ENCODE data around the gene ADAM10. TPM values are rescaled to one million over a fixed set of nuclear protein-coding genes. Genes with fewer than 3 reads are reported as not detected.

ADAM10 gene
- total RNA-seq, 1 donor from 2014 or later: 125 TPM

- no peaks in the 10 kb centered on the region for H3K27me3 Mint-ChIP-seq (ENCODE audit: low read depth)
- no peak overlapping the region for H3K27ac Mint-ChIP-seq (ENCODE audit: unreplicated experiment)
- no peaks in the 10 kb centered on the region for H3K9me3 Mint-ChIP-seq
- H3K4me3 Mint-ChIP-seq: no peak overlapping the region
- no peaks in the 10 kb centered on the region for H3K36me3 Mint-ChIP-seq (ENCODE audit: low read depth)
- no peak for TF ChIP-seq CTCF (conservative IDR thresholded peaks at IDR 0.05)
- peaks cover 7% of the 10 kb centered on the region for H3K4me1 Mint-ChIP-seq
- DNase-seq (ENCODE audit: low read depth, low spot score): no peak
These were observed 72.1 kb downstream of the ADAM10 start for GRCh38 chr15:58677426-58677825.

- H3K9me3 Mint-ChIP-seq: no peaks in the 10 kb centered on the region
- H3K4me1 Mint-ChIP-seq: peaks cover 11% of the 10 kb centered on the region
- no peak for DNase-seq (ENCODE audit: low read depth, low spot score)
- H3K27me3 Mint-ChIP-seq (ENCODE audit: low read depth): no peaks in the 10 kb centered on the region
- no peak overlapping the region for H3K27ac Mint-ChIP-seq (ENCODE audit: unreplicated experiment)
- H3K36me3 Mint-ChIP-seq (ENCODE audit: low read depth): no peaks in the 10 kb centered on the region
- no peak for TF ChIP-seq CTCF (conservative IDR thresholded peaks at IDR 0.05)
- no peak overlapping the region for H3K4me3 Mint-ChIP-seq
These were observed 72.7 kb downstream of the ADAM10 start for GRCh38 chr15:58676766-58677165.

- Mint-ChIP-seq H3K27ac (ENCODE audit: unreplicated experiment) (no peak overlapping the region), H3K4me3 (no peak overlapping the region), H3K36me3 (ENCODE audit: low read depth) (no peaks in the 10 kb centered on the region), H3K27me3 (ENCODE audit: low read depth) (no peaks in the 10 kb centered on the region), H3K9me3 (no peaks in the 10 kb centered on the region), H3K4me1 (peaks cover 39% of the 10 kb centered on the region)
- no peak for DNase-seq (ENCODE audit: low read depth, low spot score)
- no peak for TF ChIP-seq CTCF (conservative IDR thresholded peaks at IDR 0.05)
These were observed 78.3 kb downstream of the ADAM10 start for GRCh38 chr15:58671186-58671585.

GRCh38 chr15:58669108-58669507 lies 80.4 kb downstream of the ADAM10 start:
- no peak overlapping the region for H3K4me3 Mint-ChIP-seq
- no peaks in the 10 kb centered on the region for H3K9me3 Mint-ChIP-seq
- no peaks in the 10 kb centered on the region for H3K27me3 Mint-ChIP-seq (ENCODE audit: low read depth)
- no peak for DNase-seq (ENCODE audit: low read depth, low spot score)
- no peak overlapping the region for H3K27ac Mint-ChIP-seq (ENCODE audit: unreplicated experiment)
- peaks cover 44% of the 10 kb centered on the region for H3K4me1 Mint-ChIP-seq
- peaks cover 9% of the 10 kb centered on the region for H3K36me3 Mint-ChIP-seq (ENCODE audit: low read depth)
- no peak for TF ChIP-seq CTCF (conservative IDR thresholded peaks at IDR 0.05)

- Mint-ChIP-seq H3K4me3 (peak overlapping the region; percentile 20), H3K27ac (ENCODE audit: unreplicated experiment) (peak overlapping the region; percentile 76), H3K27me3 (ENCODE audit: low read depth) (no peaks in the 10 kb centered on the region), H3K36me3 (ENCODE audit: low read depth) (peaks cover 16% of the 10 kb centered on the region), H3K9me3 (no peaks in the 10 kb centered on the region), H3K4me1 (peaks cover 33% of the 10 kb centered on the region)
- no peak for TF ChIP-seq CTCF (conservative IDR thresholded peaks at IDR 0.05)
- no peak for DNase-seq (ENCODE audit: low read depth, low spot score)
These were observed 82.5 kb downstream of the ADAM10 start for GRCh38 chr15:58666957-58667356.

- H3K36me3 Mint-ChIP-seq (ENCODE audit: low read depth): peaks cover 22% of the 10 kb centered on the region
- H3K27me3 Mint-ChIP-seq (ENCODE audit: low read depth): no peaks in the 10 kb centered on the region
- no peak overlapping the region for H3K27ac Mint-ChIP-seq (ENCODE audit: unreplicated experiment)
- H3K4me1 Mint-ChIP-seq: peaks cover 33% of the 10 kb centered on the region
- TF ChIP-seq CTCF (conservative IDR thresholded peaks at IDR 0.05): no peak
- DNase-seq (ENCODE audit: low read depth, low spot score): no peak
- H3K9me3 Mint-ChIP-seq: no peaks in the 10 kb centered on the region
- H3K4me3 Mint-ChIP-seq: no peak overlapping the region
These were observed 83.8 kb downstream of the ADAM10 start for GRCh38 chr15:58665672-58666071.

Measured in neural crest cell (in vitro differentiated cells).